ENCODE results near the gene LMO3.
A peak's percentile ranks its signal among the peaks of the same experiment; 100 is the strongest.

The LMO3 gene

DNA sequence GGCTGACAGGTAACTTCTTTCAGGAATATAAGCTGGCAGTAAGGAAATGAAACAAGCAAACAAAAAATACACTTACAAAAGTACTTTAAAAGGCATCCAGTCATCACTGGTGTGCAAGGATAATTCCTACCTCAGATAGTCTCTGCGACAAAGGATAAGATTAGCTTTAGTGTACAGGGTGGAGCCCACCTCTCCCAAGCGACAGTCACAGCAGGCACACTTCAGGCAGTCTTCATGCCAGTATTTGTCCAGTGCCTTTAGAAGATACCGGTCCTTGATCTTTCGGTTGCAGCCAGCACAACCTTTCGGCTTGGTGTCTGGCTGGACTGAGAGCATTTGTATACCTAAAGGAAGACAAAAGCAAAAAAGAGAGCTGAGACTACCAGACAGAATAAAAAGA is 5.4 kb downstream of the LMO3 start:
- no peak for DNase-seq (ENCODE audit: low read depth)

DNA sequence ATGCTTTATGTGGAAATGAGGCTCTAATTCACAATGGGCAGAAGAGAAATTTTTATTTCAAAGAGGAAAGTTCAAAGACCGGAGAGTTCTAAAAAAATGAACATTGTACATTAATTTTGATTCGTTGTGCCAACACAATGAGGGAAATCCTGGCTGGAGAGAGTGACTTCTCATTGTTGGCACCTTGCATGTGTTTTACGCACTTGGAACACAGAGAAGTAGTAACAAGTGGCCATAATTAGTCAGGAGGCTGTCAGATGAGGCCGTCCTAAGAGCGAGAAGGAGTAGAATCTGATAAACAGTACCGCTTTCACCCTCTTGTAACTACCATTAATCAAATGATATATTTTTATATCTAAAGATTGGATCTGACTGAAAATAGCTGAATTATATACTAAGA is 6.9 kb downstream of the LMO3 start:
- DNase-seq (ENCODE audit: low read depth), result no peak

DNA sequence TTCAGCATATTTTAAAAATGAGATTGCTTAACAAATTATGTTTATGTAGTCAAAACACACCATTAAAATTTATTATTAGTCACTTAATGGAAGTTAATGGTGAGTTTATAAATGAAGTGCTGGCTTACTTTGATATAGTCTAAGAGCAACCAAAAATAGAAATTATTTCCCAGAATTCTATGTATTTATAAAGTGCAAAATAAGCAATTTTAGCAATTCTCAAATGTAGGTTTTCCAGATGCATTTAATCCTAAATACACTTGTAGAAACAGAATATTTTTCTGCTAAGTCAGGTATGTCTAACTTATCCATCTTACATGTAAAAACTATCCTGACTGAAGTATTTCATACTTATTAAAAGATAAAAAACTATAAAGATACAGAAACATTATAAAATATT is 11.2 kb downstream of the LMO3 start:
- DNase-seq (ENCODE audit: low read depth), result no peak

DNA sequence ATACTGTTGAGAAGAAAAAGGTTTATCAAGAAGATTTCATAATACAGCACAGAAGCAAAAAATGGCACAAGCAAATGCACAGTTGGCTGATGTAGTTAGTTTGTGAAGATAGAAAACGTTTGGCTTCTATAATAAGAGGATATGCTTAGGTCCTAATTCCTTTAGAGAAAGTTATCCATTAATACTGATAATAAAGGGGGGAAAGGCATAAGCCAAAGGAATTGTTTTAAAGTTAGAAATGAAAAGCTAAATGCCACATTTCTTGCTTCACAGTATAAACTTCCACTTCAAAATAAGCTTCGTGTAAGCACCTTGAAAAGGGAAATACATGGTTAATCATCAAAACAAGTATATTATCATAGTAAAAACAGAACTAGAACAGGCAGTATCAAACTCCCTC is 12.4 kb downstream of the LMO3 start:
- no peak for DNase-seq (ENCODE audit: low read depth)

DNA sequence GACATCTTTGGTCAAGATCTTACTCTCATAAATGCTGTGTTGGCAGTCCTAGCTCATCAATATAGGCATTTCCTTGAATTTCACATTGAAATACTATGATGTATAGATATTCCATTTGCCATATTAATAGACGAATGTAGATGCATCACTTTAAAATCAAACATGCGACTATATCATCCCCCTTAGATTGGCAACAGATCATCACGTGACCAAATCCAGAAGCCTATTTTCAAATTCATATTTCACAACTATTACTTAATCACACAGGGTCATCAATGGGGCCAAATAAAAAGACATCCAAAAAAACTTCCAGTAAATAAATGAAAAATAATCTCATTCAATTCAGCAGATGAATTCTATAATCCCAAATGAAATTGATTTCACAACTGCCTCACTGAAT is 15.3 kb downstream of the LMO3 start:
- no peak for DNase-seq (ENCODE audit: low read depth)

DNA sequence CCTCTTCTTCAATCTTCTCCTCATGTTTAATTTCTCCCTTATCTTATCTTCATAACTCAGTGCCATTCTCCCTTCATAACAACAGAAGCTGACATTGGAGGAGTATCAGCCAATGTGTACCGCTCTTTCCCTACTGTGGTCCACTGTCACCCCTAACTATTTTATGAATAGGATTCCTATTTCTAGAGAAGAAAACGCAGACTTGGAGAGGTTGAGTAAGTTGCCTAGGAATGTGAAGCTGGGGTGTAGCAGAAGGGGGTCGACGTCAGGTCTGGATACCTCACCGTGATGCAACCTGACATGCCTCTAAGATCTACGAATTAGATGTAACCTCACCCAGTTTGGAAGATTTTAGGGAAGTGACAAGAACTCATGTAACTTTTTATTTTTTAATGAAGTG is 17.1 kb downstream of the LMO3 start:
- DNase-seq (ENCODE audit: low read depth), result no peak

DNA sequence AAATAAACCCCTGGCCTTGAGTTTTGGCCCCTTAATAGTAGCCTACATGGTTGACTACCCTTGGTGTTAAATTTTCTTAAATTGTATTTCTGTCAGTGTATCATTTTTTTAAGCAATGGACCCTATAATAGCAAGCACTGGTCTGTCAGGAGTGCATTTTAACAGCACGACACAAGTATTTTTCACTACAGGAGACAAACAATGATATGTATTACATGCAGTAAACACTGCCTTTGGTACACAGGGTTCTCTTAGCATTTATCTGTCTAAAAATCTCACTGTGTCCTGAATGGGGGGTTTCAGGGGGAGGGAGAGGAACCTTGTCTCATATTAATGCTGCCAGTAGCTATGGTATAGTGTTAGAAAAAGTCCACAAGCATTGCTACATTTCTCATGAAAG is 18.4 kb downstream of the LMO3 start:
- DNase-seq (ENCODE audit: low read depth), result no peak

DNA sequence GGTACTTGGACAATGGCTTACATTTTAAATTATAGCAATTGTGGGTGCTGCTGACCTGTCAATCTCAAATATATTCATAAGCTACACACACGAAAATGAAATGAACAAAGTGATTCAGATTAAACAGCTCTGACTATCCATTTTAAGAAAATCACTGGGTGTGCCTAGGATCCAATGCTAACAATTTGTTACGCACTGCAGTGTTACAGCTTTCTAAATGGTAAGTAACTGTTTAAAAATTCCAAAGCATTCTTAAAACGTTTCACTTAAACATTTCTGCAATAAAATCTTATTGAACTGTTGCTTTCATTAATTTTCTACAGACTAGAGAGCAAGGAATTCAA is 18.9 kb downstream of the LMO3 start:
- DNase-seq (ENCODE audit: low read depth), result no peak

DNA sequence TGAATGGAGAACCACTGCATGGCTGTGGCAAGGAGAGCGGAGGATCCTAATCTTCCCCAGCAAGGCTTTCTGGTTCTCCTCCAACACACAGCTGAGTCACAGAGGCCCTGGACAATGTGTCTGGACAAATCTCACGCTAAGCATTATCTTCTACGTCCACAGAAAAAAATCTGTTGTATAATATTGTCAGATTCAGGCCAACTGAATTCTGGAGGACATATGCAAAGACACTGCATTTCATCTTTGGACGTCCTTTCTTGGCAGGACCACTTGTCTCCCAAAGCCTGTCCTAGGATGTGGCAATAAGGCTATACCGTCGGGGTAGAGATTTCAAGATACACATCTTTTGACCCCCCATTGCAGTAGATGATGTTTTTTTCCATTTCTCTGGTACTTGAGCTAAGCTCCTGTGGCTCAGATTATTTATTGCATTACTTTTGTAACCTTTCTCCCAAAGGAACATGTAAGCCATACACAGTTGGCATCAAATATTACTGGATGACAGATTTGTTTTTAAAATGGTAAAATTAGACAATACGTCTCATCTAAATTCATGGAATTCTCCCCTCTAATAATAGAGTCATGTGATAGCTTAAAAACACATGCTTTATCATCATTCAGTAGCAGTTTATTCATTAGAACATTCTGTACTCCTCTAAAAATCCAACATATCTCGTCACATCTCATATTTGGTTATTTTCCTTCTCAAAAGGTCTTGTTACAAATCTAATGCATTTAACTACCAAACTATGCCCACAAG is 19.4 kb downstream of the LMO3 start:
- DNase-seq (ENCODE audit: low read depth), result no peak

DNA sequence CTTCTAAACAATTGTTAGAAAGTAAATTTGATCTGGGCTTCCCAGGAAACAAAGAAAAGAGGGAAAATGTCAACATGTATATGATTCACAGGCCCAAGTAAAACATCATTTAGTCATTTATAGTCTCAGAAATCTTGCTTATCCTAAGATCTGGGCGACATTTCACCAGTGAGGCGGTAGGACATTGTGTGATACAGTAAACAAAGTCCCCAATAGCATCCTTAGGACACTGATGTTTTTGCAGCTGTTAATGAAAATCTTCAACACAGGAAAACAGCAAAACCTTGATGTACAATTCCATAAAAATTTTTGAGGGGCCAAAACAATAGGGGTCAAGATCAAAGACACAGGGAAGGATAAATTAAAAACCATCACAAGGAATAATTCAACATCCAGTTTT is 20.2 kb downstream of the LMO3 start:
- no peak for DNase-seq (ENCODE audit: low read depth)

DNA sequence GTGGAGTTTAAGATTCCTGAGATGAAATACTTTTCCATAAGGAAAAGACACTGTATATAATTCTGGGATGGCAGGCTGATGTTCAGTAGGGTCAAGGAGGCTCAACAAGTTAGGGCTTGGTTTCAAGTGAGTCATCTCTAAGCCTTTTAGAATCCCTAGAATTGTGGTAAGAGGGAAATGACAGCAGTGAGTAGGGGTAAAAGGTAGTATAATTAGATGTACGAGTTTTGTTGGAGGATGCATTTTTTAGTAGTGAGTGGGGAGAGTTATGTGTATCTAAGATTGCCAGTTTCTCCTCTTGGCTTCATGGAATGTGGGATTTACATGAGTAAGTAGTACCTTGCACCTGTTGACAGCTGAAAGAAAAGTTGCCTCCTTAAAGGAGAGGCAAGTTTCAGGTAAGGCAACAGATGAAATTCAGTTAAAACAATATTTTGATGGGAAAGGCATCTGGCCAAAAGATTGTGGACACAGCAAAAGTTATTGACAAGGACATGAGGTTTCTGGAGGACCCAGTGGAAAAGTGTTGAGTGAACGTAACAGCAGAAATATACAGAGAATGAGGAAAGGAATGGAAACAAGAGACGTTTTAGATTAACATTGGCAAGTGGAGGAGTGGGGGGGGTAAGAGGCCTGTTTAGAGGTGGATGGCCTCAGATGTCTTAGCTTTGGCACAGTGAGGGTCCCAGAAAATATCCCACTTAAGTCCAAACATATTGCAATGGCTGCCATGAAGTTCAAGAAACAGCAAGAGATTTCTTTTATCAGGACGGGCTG is 21.8 kb downstream of the LMO3 start:
- DNase-seq (ENCODE audit: low read depth), result peak; percentile 69

DNA sequence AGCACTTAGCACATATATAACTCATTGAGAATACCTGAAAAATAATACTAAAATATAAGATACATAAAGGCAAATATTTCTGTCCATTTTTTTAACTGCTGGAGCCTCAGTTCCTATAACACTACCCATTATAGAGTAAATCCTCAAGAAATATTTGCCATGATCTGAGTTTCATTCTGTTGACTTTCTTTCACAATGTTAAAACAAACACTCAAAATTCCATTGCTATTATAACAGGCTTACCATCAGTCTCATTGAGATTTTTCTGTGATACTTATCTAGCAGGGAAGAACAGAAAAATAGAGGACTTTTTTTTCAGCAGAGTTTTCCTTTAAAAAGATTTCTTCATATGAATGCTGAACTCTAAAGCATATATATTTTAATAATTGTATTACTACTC is 24.5 kb downstream of the LMO3 start:
- no peak for DNase-seq (ENCODE audit: low read depth)

DNA sequence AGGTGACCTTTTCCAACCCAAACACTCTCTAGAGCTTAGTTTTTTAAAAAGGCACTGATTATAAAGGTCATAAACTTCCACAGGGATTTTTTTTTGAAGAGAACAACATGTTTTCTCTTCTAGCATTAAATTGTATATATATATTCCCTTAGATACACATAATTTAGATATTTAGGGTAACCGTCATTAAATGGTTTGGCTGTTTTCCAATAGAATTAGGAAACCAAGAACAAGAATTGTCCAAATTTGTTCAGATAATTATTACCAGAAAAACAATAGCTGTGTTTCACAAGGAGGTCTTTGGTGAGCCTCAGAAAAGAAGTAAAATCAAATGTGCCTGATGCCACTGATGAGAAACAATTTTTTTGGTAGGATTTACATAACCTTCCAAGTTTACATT is 26.9 kb downstream of the LMO3 start:
- DNase-seq (ENCODE audit: low read depth), result no peak

DNA sequence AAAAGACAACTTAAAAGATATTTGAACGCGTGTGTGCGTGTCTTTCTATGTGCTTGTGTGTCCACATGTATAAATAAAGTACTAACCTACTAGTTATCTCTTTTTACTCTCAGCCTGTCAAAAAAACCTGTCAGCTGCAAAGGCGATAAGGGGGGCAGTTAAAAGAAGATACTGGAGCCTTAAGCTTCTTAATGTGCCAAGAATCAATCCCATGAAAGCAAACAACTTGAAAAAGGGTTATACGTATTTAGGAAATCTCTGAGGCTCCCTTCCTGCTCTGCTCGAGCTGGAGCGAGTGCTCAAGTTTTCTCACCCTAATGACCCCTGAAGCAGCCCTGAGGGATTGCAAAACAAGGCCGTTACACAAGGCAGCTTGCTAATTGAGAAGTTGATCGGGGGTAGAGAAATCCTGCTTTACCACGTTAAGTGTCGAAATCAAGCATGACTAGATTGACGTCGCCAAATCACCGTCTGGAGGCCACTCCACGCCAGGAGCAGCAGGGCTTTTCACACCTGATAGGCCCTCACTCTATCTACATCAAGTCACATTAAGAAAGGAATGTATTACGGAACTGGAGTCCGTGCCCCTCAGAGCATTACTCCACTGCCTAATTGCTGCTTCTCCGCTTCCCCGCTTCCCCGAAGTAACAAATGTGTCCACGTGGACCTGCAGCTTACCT is 32.4 kb downstream of the LMO3 start:
- DNase-seq (ENCODE audit: low read depth), result no peak

DNA sequence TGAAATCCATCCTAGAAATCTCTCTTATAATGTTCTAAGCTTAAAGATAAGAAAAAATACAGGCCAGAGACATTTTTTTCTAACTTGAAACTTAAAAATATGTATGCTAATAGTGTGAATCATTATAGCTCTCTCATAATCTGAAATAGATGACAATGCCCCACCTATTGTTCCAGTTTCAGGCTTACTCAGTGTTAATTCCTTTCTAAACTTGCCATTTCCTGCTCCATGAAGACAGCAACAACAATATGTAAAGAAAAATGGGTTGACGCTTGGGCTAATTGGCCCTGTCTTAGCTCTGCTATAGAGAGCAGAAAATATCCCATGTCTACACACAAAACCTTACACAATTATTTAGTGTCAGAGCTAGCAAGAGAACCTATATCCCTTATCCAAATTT is 37.1 kb downstream of the LMO3 start:
- DNase-seq (ENCODE audit: low read depth), result no peak

DNA sequence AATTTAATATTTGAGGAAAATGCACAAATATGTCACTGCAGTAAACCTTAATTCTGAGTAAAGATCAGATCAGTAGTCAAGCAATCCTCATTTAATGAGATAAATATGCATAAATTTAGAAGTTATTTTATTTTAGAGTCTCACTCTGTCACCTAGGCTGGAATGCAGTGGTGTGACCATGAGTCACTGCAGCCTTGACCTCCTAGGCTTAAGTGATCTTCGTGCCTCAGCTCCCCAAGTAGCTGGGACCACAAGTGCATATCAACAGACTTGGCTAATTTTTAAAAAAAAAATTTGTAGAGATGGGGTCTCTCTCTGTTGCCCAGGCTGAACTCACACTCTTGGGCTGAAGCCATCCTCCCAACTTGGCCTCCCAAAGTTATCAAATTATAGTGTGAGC is 41.3 kb downstream of the LMO3 start:
- no peak for DNase-seq (ENCODE audit: low read depth)

DNA sequence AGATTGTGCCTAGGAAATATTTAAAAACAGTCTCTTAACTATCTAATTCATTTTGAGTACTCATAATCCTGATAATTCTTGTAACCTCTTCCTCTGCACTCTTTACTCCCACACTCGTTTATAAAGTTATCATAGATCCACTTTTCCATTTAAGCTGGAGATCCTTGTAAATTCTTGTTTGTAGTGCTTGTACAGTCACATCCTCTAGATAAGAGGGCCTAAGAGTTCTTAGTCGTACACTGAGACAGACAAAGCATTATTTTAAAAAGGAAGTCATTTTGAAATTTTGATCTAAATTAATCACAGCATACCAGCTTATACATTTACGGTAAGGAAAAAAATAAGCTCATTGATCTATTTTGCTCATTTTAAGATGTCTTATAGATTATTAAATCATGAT is 42.5 kb downstream of the LMO3 start:
- DNase-seq (ENCODE audit: low read depth), result no peak

DNA sequence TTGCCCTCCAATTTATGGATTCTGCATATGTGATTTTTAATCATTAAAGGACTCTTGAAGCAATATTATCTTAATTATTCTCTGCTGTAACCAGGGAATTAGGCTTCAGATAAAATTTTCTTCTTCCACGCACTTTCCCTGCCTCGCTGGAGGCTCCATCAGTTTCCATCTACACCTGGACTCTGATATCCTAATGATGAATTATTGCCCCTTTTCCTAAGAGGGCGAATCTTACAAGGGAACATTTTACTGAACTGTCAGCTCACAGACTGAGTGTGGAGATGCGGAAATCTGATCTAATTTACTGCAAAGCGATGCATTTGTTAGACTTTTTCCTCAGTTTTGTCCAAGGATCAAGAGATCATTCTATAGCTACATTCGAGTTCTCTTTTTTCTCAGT is 43.0 kb downstream of the LMO3 start:
- no peak for DNase-seq (ENCODE audit: low read depth)

DNA sequence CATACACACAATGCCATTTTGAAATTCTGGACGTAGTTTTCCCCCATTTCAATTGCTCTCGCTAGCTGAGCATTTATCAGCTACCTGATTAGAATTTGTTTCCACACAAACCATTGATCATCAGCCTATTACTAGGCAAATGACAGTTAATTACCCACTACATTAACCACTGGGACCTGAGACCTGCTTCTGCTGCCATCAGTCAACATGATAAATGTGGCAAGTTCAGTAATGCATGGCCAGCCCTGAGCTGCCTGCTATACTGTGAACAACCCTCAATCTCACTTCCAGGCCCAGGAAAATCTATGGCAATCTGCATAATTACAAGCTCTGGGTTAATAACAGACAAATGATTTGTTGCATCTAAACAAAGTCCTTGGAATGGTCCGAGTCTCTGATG is 43.5 kb downstream of the LMO3 start:
- no peak for DNase-seq (ENCODE audit: low read depth)

DNA sequence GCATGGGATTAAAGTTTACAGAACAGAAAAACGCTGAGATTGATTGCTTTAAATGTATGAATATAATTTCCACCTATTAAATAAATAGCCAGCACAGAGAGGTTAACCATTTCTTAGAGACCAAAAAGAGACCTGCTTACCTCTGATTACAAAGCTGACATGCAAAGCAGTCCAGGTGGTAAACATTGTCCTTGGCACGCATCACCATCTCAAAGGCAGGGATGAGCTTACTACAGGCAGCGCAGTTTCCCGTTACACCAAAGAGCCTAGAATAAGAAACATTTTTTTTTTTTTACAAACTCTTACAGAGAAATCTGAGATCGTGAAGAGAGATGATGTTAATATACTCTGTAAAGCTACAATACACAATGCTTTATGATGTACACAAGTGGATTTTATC is 45.7 kb downstream of the LMO3 start:
- DNase-seq (ENCODE audit: low read depth), result no peak

DNA sequence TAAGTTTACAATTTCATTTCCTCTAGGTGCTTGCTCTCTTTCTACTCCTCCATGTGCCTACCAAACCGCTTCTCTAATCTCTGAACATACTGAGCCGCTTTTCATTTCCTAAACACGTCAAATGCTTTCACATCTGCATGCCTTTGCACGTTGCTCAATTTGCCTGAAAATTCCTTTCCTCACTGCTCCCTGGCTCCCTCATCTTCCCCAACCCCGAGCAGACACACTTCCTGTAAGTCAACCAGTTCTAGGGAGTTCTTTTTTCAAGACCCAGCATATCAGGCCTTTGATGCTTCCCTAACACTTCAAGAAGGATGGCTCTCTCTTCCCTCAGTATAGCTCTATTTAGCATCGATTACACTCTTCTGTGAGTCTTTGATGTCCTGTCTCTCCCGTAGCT is 50.3 kb downstream of the LMO3 start:
- DNase-seq (ENCODE audit: low read depth), result no peak

DNA sequence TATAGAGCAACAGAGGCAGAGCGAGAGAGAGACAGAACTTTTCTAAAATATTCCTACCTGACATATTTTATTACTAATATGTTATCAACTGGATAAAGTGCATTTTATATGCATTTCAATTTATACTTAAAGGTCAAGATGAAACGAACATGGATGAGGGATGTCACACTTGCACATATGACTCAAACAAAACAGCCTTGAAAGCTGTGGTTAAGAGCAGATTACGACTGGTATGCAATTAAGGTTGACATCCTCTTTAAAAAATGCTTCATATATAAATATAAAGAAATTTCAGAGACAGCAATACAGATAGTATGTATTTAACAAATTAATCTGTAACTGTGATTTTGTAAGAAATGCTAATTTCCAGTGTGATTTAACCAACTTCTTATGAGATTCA is 52.5 kb downstream of the LMO3 start:
- DNase-seq (ENCODE audit: low read depth), result peak; percentile 23

DNA sequence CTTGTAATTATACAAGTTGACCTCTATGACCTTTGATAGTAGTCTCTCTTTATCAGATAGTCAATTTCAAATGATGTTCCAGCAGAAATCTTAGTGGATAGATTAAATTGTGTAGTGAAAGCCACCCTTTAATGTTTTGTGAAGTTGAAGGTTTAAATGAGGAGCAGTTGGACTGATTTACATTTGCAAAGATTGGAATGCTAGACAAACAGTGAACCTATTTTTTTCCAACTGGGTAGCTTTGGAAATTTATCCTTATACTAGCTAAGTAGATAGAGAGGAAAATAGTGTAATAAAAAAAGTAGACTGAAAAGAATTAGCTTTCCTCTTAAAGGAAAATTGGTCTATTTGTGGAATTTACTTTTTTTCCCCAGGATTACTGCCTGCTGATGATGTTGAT is 53.7 kb downstream of the LMO3 start:
- no peak for DNase-seq (ENCODE audit: low read depth)

DNA sequence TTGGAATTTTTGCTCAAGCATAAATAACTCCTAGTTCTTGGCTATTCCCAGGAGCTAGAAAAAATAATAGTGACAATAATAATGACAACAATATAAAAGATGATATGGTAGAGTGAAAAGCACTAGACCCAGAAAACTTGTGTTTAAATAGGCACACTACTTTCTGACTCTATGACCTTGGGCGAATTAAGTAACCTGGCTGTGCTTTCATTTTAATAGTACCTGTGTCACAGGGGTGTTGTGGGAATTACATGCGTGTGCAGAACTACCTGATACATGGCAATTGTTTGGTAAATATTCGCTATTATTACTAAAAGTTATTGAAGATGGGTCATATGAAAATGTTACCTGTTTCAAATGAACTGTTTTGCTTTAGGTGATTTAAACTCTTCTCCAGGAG is 60.1 kb downstream of the LMO3 start:
- DNase-seq (ENCODE audit: low read depth), result no peak
